HepG2 (cell line): Measurements from ENCODE around the gene PDK2. TPM values are rescaled to one million over a fixed set of nuclear protein-coding genes. Genes with fewer than 3 reads are reported as not detected.
A peak's percentile ranks its signal among the peaks of the same experiment; 100 is the strongest.

ENCODE experiments used
- ATAC-seq: fragments of 200-7000 bp; cut with Tn5 transposase; 3 replicates; pipeline ENCODE4 v1.9.1; 2020; ENCODE audit warnings: mild to moderate bottlenecking, moderate library complexity
- BruUV-seq: library from RNA; stranded (reverse); fragments of 400-500 nt; replicated peaks from 2 replicates; lab custom pipeline; 2021; lab: Mats Ljungman, UMichigan
- CTCF ChIA-PET: fragments of 300-600 bp; formaldehyde crosslinking; extraction: SDS; loops from one replicate; lab custom pipeline; 2021; ENCODE audit warnings: low total read pairs, inconsistent platforms, low intra/inter-chr PET ratio; lab: Yijun Ruan, JAX
- POLR2A ChIA-PET: fragments of 350-600 bp; sonication (Branson Sonifier 250); formaldehyde crosslinking; loops from one replicate; lab custom pipeline; 2020; ENCODE audit warnings: antibody characterized with exemption, inconsistent platforms; lab: Yijun Ruan, JAX
- DNase-seq: peaks from one replicate; pipeline ENCODE4 v3.0.0-alpha.2; 2015; ENCODE audit warnings: low spot score
- FAIRE-seq: peaks from 3 replicates; lab custom pipeline; 2011; peaks lifted over from hg19 to GRCh38; lab: Jason Lieb, UNC
- H2AFZ ChIP-seq: one replicate; pipeline ENCODE4 v1.6.1; 2011; ENCODE audit warnings: low read length, inconsistent platforms
- H3K27ac ChIP-seq: fragments of 300-600 bp; 3 replicates; pipeline ENCODE4 v1.8.0; 2011; ENCODE audit warnings: mixed run types, mild to moderate bottlenecking, mixed read lengths, low read length, inconsistent platforms; ENCODE audit not compliant: insufficient read depth; ENCODE audit errors: extremely low read length
- H3K27me3 ChIP-seq, 2 experiments: fragments of 200-600 bp in 1 of 2; 2 replicates in 1 of 2; 3 replicates in 1 of 2; pipeline versions ENCODE4 v1.6.0 to v1.8.0; 2011; ENCODE audit warnings: low read length in 2 of 2, mild to moderate bottlenecking in 2 of 2, moderate library complexity in 2 of 2, inconsistent platforms in 1 of 2; ENCODE audit not compliant: insufficient read depth in 2 of 2, control insufficient read depth in 1 of 2
- H3K36me3 ChIP-seq, 2 experiments: fragments of 200-600 bp in 1 of 2; replicated peaks in 1 of 2; 2 replicates in 1 of 2; 3 replicates in 1 of 2; pipeline versions ENCODE4 v1.5.1 to v1.8.0; 2011; ENCODE audit warnings: low read length in 2 of 2, inconsistent platforms in 1 of 2; ENCODE audit not compliant: insufficient read depth in 2 of 2, control insufficient read depth in 1 of 2
- H3K4me1 ChIP-seq: 2 replicates; pipeline ENCODE4 v1.5.1; 2012; ENCODE audit warnings: low read length, inconsistent platforms; ENCODE audit not compliant: insufficient read depth
- H3K4me2 ChIP-seq: 2 replicates; pipeline ENCODE4 v1.6.0; 2011; ENCODE audit warnings: low read depth, low read length, inconsistent platforms
- H3K4me3 ChIP-seq, 3 experiments: fragments of 200-600 bp in 1 of 3; sonication (generic), shearing (Covaris generic) in 1 of 3; replicated peaks in 1 of 3; 2 replicates each; pipeline ENCODE4 v1.5.1; 2011 to 2016; ENCODE audit warnings: low read length in 3 of 3, inconsistent platforms in 2 of 3, low read depth in 2 of 3, mild to moderate bottlenecking in 2 of 3, control low read depth in 1 of 3, mixed read lengths in 1 of 3; ENCODE audit not compliant: insufficient read depth in 1 of 3
- H3K79me2 ChIP-seq: one replicate; pipeline ENCODE4 v1.6.1; 2011; ENCODE audit warnings: low read length, inconsistent platforms; ENCODE audit not compliant: insufficient read depth
- H3K9ac ChIP-seq: 2 replicates; pipeline ENCODE4 v1.6.0; 2011; ENCODE audit warnings: mild to moderate bottlenecking, low read depth, low read length, inconsistent platforms; ENCODE audit not compliant: insufficient read depth
- H3K9me3 ChIP-seq: 2 replicates; pipeline ENCODE4 v1.5.1; 2012; ENCODE audit warnings: mild to moderate bottlenecking, low read length
- H4K20me1 ChIP-seq: 2 replicates; pipeline ENCODE4 v1.6.0; 2011; ENCODE audit warnings: inconsistent platforms, mild to moderate bottlenecking, low read length, moderate library complexity; ENCODE audit not compliant: insufficient read depth
- BRD4 ChIP-seq: sonication (generic); formaldehyde crosslinking; IDR thresholded peaks from 2 replicates; pipeline ENCODE4 v1.4.0; 2020; ENCODE audit warnings: missing genetic modification reagents
- MTA1 ChIP-seq: sonication (generic); formaldehyde crosslinking; IDR thresholded peaks from 2 replicates; pipeline ENCODE4 v1.4.0; 2020; ENCODE audit warnings: missing genetic modification reagents, mild to moderate bottlenecking, borderline replicate concordance
- MYNN ChIP-seq: sonication (generic); formaldehyde crosslinking; IDR thresholded peaks from 2 replicates; pipeline ENCODE4 v1.4.0; 2020; ENCODE audit warnings: mild to moderate bottlenecking, low read depth, missing genetic modification reagents
- POLR2G ChIP-seq: fragments of 200-400 bp; formaldehyde crosslinking; IDR thresholded peaks from 2 replicates; pipeline ENCODE4 v1.6.1; 2018; ENCODE audit warnings: mild to moderate bottlenecking, low read depth, low read length, moderate library complexity
- ZNF598 ChIP-seq: sonication (generic); formaldehyde crosslinking; IDR thresholded peaks from 2 replicates; pipeline ENCODE4 v1.5.1; 2020; ENCODE audit warnings: mild to moderate bottlenecking, missing genetic modification reagents, borderline replicate concordance
- ZNF614 ChIP-seq: IDR thresholded peaks from 2 replicates; pipeline ENCODE4 v1.6.1; 2018; ENCODE audit warnings: missing biosample characterization, missing genetic modification reagents, inconsistent platforms, borderline replicate concordance
- WGBS: methylation state at CpG from one replicate; pipeline ENCODE4 v1.1.6; 2017; ENCODE audit warnings: low lambda C conversion rate; 5-methylcytosine and 5-hydroxymethylcytosine counted together
- in situ Hi-C: cut with HindIII; loops from 2 replicates; pipeline ENCODE4 v1.10.0; 2017; ENCODE audit warnings: low pct_unique_long_range_greater_than_20kb; ENCODE audit not compliant: extremely low pct_ligation_motif_present
- intact Hi-C: fragments of 100-400 bp; cut with micrococcal nuclease; formaldehyde crosslinking; loops from one replicate; pipeline ENCODE4 v1.10.0; 2022; ENCODE audit not compliant: unreplicated experiment
- polyA plus RNA-seq, 8 experiments: library from polyadenylated mRNA; depleted of rRNA in 3 of 8; stranded (reverse) in 7 of 8; unstranded in 1 of 8; fragments of >200 nt; fragmentation: Illumina TruSeq in 4 of 8; extraction: Trizol in 4 of 8; gene quantifications; 2 replicates each; pipeline versions ENCODE4 v1.2.1 to v1.2.3, GENCODE V29; 2011 to 2016; ENCODE audit warnings: low read depth in 4 of 8, missing spikeins in 1 of 8, mixed read lengths in 1 of 8; ENCODE audit not compliant: insufficient read depth in 1 of 8
- total RNA-seq, 5 experiments: library from RNA; depleted of rRNA; stranded (reverse); fragments of >200 nt; fragmentation: Illumina TruSeq; extraction: Trizol; gene quantifications; 2 replicates each; pipeline ENCODE4 v1.2.3, GENCODE V29; 2016; ENCODE audit warnings: low read depth in 1 of 5
- TF ChIP-seq, protein P1 (sequence below): sonication (generic); formaldehyde crosslinking; IDR thresholded peaks from 2 replicates; pipeline ENCODE4 v1.4.0; 2020; ENCODE audit warnings: mild to moderate bottlenecking, missing genetic modification reagents
- TF ChIP-seq, protein P2 (sequence below): sonication (generic); formaldehyde crosslinking; IDR thresholded peaks from 2 replicates; pipeline ENCODE4 v1.5.1; 2020; ENCODE audit warnings: mild to moderate bottlenecking, missing genetic modification reagents, moderate library complexity
- TF ChIP-seq, protein P3 (sequence below): sonication (generic); formaldehyde crosslinking; IDR thresholded peaks from 2 replicates; pipeline ENCODE4 v1.5.0; 2020; ENCODE audit warnings: mild to moderate bottlenecking, missing genetic modification reagents
- TF ChIP-seq, protein P4 (sequence below): sonication (generic); formaldehyde crosslinking; IDR thresholded peaks from 2 replicates; pipeline ENCODE4 v1.4.0; 2020; ENCODE audit warnings: missing genetic modification reagents
- TF ChIP-seq, protein P5 (sequence below): sonication (generic); formaldehyde crosslinking; IDR thresholded peaks from 2 replicates; pipeline ENCODE4 v1.4.0; 2020; ENCODE audit warnings: mild to moderate bottlenecking, missing genetic modification reagents

The PDK2 gene
- total and polyA plus RNA-seq, 2 of the 13 experiments (the other 11 are each of a cell fraction or from before 2014, with no cell fraction given), result 18.5 to 59.7 TPM

DNA sequence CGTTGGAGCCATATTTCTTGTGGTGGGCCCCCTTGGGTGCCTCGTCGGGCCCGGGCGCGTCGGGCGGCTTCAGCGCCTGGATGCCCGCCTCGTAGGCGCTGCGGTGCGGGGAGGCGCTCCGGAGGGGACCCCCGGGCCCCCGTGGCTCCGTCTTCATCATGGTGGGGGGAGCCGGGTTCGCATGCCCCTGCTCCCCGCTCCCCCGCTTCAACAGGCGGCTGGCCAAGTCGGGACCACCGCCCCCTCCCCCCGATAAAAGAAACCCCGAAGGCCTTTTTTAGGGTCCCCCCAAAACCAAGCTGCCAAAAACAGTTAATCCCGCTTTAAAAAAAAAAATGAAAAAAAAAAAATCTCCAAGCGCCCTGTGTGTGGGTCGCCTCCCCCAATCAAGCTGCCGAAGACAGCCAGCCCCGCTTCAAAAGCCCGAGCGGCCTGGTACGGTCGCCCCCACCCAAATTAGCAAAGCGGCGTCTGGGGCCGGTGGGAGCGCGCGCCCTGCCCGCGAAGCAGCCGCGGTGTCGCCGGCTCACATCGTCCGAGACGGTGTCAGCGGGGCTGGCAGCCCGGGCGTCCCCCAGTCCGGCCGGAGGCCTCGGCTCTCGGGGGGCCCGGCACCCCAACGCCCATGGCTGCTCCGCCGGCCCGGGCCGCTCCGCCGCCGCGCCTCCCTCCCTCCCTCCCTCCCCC, 55.3 kb downstream of the PDK2 start, which contains the start of gene PPP1R9B:
PPP1R9B (minus strand) TSS at position 324 of the 687 bp plus-strand sequence; CDS start at position 160, 164 bp downstream.
- ATAC-seq, result no peak
- peak within 1 kb of the TSS; percentile 83 for H3K9ac ChIP-seq
- in situ Hi-C loops, result no loop called here
- peaks cover under 1 to 5% of the 10 kb centered on the region in 2 experiments; a peak in 2 of 5 replicates for H3K27me3 ChIP-seq
- peak within 1 kb of the TSS; percentile 100 for H3K4me2 ChIP-seq
- H3K36me3 ChIP-seq, result peaks cover 0 to under 1% of the 10 kb centered on the region in 2 experiments; a peak in 2 of 5 replicates
- H2AFZ ChIP-seq, result peak within 1 kb of the TSS; percentile 87
- BruUV-seq, result TSS peak; percentile 64
- no peak for FAIRE-seq
- no peaks in the 10 kb centered on the region for H3K9me3 ChIP-seq
- peak within 1 kb of the TSS; percentile 70 to 86 (median 84) for H3K4me3 ChIP-seq
- CTCF ChIA-PET, result interaction anchor here (1.5 kb wide), 1 partner anchor 56 kb away, joined by 3 read pairs; no protein-coding TSS in a partner anchor
- POLR2A ChIA-PET, result interaction anchor here (0.9 to 2.0 kb wide), 3 partner anchors 27 to 56 kb away, joined by 3 to 8 read pairs (median 4); partner anchors contain the start of gene PDK2
- peaks cover 46% of the 10 kb centered on the region for H3K4me1 ChIP-seq
- no peak for DNase-seq
- 1% methylated on average over 46 of the region's 69 CpGs for WGBS
- peaks cover 11% of the 10 kb centered on the region; the same call in 1 of the 2 replicates for H4K20me1 ChIP-seq
- intact Hi-C loops, result no loop called here
- peak within 1 kb of the TSS; percentile 95 for H3K27ac ChIP-seq
- peaks cover 25% of the 10 kb centered on the region for H3K79me2 ChIP-seq
- TF ChIP-seq, protein P1, sequence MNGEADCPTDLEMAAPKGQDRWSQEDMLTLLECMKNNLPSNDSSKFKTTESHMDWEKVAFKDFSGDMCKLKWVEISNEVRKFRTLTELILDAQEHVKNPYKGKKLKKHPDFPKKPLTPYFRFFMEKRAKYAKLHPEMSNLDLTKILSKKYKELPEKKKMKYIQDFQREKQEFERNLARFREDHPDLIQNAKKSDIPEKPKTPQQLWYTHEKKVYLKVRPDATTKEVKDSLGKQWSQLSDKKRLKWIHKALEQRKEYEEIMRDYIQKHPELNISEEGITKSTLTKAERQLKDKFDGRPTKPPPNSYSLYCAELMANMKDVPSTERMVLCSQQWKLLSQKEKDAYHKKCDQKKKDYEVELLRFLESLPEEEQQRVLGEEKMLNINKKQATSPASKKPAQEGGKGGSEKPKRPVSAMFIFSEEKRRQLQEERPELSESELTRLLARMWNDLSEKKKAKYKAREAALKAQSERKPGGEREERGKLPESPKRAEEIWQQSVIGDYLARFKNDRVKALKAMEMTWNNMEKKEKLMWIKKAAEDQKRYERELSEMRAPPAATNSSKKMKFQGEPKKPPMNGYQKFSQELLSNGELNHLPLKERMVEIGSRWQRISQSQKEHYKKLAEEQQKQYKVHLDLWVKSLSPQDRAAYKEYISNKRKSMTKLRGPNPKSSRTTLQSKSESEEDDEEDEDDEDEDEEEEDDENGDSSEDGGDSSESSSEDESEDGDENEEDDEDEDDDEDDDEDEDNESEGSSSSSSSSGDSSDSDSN (CRISPR knock-in tag), result peak; percentile 51; the same call in 1 of the 2 replicates
- TF ChIP-seq POLR2G (0 out of 2 replicates have a peak, but pooled peaks have one; percentile 7), ZNF598 (CRISPR knock-in tag) (peak; percentile 3; the same call in 1 of the 2 replicates), MTA1 (CRISPR knock-in tag) (peak; percentile 52; the same call in 1 of the 2 replicates), ZNF614 (CRISPR knock-in tag) (peak; percentile 23; the same call in 1 of the 2 replicates), BRD4 (peak; percentile 45; the same call in 1 of the 2 replicates), MYNN (CRISPR knock-in tag) (0 out of 2 replicates have a peak, but pooled peaks have one; percentile 18)
- TF ChIP-seq, protein P2, sequence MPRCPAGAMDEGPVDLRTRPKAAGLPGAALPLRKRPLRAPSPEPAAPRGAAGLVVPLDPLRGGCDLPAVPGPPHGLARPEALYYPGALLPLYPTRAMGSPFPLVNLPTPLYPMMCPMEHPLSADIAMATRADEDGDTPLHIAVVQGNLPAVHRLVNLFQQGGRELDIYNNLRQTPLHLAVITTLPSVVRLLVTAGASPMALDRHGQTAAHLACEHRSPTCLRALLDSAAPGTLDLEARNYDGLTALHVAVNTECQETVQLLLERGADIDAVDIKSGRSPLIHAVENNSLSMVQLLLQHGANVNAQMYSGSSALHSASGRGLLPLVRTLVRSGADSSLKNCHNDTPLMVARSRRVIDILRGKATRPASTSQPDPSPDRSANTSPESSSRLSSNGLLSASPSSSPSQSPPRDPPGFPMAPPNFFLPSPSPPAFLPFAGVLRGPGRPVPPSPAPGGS (CRISPR knock-in tag), result 0 out of 2 replicates have a peak, but pooled peaks have one; percentile 24
- TF ChIP-seq, protein P3, sequence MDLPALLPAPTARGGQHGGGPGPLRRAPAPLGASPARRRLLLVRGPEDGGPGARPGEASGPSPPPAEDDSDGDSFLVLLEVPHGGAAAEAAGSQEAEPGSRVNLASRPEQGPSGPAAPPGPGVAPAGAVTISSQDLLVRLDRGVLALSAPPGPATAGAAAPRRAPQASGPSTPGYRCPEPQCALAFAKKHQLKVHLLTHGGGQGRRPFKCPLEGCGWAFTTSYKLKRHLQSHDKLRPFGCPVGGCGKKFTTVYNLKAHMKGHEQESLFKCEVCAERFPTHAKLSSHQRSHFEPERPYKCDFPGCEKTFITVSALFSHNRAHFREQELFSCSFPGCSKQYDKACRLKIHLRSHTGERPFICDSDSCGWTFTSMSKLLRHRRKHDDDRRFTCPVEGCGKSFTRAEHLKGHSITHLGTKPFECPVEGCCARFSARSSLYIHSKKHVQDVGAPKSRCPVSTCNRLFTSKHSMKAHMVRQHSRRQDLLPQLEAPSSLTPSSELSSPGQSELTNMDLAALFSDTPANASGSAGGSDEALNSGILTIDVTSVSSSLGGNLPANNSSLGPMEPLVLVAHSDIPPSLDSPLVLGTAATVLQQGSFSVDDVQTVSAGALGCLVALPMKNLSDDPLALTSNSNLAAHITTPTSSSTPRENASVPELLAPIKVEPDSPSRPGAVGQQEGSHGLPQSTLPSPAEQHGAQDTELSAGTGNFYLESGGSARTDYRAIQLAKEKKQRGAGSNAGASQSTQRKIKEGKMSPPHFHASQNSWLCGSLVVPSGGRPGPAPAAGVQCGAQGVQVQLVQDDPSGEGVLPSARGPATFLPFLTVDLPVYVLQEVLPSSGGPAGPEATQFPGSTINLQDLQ (CRISPR knock-in tag), result peak; percentile 69; the same call in 1 of the 2 replicates
- TF ChIP-seq, protein P4, sequence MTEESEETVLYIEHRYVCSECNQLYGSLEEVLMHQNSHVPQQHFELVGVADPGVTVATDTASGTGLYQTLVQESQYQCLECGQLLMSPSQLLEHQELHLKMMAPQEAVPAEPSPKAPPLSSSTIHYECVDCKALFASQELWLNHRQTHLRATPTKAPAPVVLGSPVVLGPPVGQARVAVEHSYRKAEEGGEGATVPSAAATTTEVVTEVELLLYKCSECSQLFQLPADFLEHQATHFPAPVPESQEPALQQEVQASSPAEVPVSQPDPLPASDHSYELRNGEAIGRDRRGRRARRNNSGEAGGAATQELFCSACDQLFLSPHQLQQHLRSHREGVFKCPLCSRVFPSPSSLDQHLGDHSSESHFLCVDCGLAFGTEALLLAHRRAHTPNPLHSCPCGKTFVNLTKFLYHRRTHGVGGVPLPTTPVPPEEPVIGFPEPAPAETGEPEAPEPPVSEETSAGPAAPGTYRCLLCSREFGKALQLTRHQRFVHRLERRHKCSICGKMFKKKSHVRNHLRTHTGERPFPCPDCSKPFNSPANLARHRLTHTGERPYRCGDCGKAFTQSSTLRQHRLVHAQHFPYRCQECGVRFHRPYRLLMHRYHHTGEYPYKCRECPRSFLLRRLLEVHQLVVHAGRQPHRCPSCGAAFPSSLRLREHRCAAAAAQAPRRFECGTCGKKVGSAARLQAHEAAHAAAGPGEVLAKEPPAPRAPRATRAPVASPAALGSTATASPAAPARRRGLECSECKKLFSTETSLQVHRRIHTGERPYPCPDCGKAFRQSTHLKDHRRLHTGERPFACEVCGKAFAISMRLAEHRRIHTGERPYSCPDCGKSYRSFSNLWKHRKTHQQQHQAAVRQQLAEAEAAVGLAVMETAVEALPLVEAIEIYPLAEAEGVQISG, result peak; percentile 42; the same call in 1 of the 2 replicates
- TF ChIP-seq, protein P5, sequence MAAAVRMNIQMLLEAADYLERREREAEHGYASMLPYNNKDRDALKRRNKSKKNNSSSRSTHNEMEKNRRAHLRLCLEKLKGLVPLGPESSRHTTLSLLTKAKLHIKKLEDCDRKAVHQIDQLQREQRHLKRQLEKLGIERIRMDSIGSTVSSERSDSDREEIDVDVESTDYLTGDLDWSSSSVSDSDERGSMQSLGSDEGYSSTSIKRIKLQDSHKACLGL (CRISPR knock-in tag), result 0 out of 2 replicates have a peak, but pooled peaks have one; percentile 35
